OCI-LY7 (cell line): Measurements from ENCODE around the gene AADACL3. TPM values are rescaled to one million over a fixed set of nuclear protein-coding genes. Genes with fewer than 3 reads are reported as not detected.

ENCODE experiments used
- BruUV-seq: library from RNA; stranded (reverse); fragments of 400-500 nt; replicated peaks from 2 replicates; lab custom pipeline; 2021; lab: Mats Ljungman, UMichigan
- CTCF ChIA-PET: fragments of 300-600 bp; sonication (Branson Sonifier 250); formaldehyde crosslinking; loops from one replicate; lab custom pipeline; 2022; ENCODE audit warnings: antibody characterized with exemption; ENCODE audit not compliant: unreplicated experiment; lab: Charles Lee
- POLR2A ChIA-PET: fragments of 300-600 bp; sonication (Branson Sonifier 250); formaldehyde crosslinking; loops from one replicate; lab custom pipeline; 2022; ENCODE audit warnings: antibody characterized with exemption; lab: Charles Lee
- DNase-seq: peaks from one replicate; pipeline ENCODE4 v3.0.0-alpha.2; 2015; ENCODE audit warnings: low spot score
- H2AFZ ChIP-seq: fragments of 200-600 bp; sonication (generic), shearing (Covaris generic); 2 replicates; pipeline ENCODE4 v1.6.1; 2014; ENCODE audit warnings: mild to moderate bottlenecking, antibody characterized with exemption, low read length, moderate library complexity
- H3K27ac ChIP-seq: fragments of 200-600 bp; sonication (generic); 2 replicates; pipeline ENCODE4 v1.5.1; 2014; ENCODE audit warnings: mixed run types, low read depth, mild to moderate bottlenecking, moderate library complexity, low read length, inconsistent platforms; ENCODE audit not compliant: poor library complexity, severe bottlenecking
- H3K36me3 ChIP-seq: fragments of 200-600 bp; sonication (generic); 2 replicates; pipeline ENCODE4 v1.6.1; 2014; ENCODE audit warnings: mild to moderate bottlenecking, antibody characterized with exemption, low read length, moderate library complexity, mixed read lengths; ENCODE audit not compliant: insufficient read depth
- H3K4me1 ChIP-seq: fragments of 200-600 bp; sonication (generic); 2 replicates; pipeline ENCODE4 v1.5.1; 2014; ENCODE audit warnings: mild to moderate bottlenecking, low read length; ENCODE audit not compliant: insufficient read depth, poor library complexity, severe bottlenecking
- H3K4me2 ChIP-seq: fragments of 200-600 bp; sonication (generic); 2 replicates; pipeline ENCODE4 v1.6.1; 2014; ENCODE audit warnings: mild to moderate bottlenecking, low read length
- H3K4me3 ChIP-seq: fragments of 200-600 bp; sonication (generic); 2 replicates; pipeline ENCODE4 v1.5.1; 2014; ENCODE audit warnings: mild to moderate bottlenecking, low read depth, low read length; ENCODE audit not compliant: poor library complexity, severe bottlenecking
- H3K79me2 ChIP-seq: fragments of 200-600 bp; sonication (generic); 2 replicates; pipeline ENCODE4 v1.6.1; 2016; ENCODE audit warnings: low read depth, mild to moderate bottlenecking, low read length, moderate library complexity, mixed read lengths; ENCODE audit not compliant: insufficient read depth
- H3K9me2 ChIP-seq: fragments of 200-600 bp; sonication (generic); 2 replicates; pipeline ENCODE4 v1.6.1; 2016; ENCODE audit warnings: mild to moderate bottlenecking, low read length, mixed read lengths; ENCODE audit not compliant: insufficient read depth
- H3K9me3 ChIP-seq: fragments of 200-600 bp; sonication (generic); 2 replicates; pipeline ENCODE4 v1.6.1; 2014; ENCODE audit warnings: mild to moderate bottlenecking, mixed run types, low read length, mixed read lengths
- H4K20me1 ChIP-seq: fragments of 200-600 bp; sonication (generic); 2 replicates; pipeline ENCODE4 v1.6.1; 2014; ENCODE audit warnings: mild to moderate bottlenecking, antibody characterized with exemption, low read length, moderate library complexity, mixed read lengths; ENCODE audit not compliant: insufficient read depth
- EZH2phosphoT487 ChIP-seq: fragments of 200-600 bp; sonication (generic); IDR thresholded peaks from 2 replicates; pipeline ENCODE4 v1.6.1; 2018; ENCODE audit warnings: low read depth, borderline replicate concordance, mild to moderate bottlenecking, mixed run types, antibody characterized with exemption, low read length, moderate library complexity, mixed read lengths
- intact Hi-C: fragments of 100-400 bp; cut with micrococcal nuclease; formaldehyde crosslinking; loops from one replicate; pipeline ENCODE4 v1.10.0; 2022; ENCODE audit not compliant: unreplicated experiment
- total RNA-seq, 2 experiments: library from RNA; depleted of rRNA in 1 of 2; stranded (reverse); fragments of >200 nt in 1 of 2; shearing (Covaris generic) in 1 of 2; gene quantifications; 2 replicates each; pipeline ENCODE4 v1.2.3, GENCODE V29; 2014 to 2022
- TF ChIP-seq, protein P1 (sequence below): fragments of 200-600 bp; sonication (generic); conservative IDR thresholded peaks from 2 replicates; pipeline ENCODE4 v1.5.1; 2014; ENCODE audit warnings: mild to moderate bottlenecking, antibody characterized with exemption, low read length, moderate library complexity, mixed read lengths

The AADACL3 gene
- total RNA-seq, 2 experiments from 2014 or later = not detected

DNA sequence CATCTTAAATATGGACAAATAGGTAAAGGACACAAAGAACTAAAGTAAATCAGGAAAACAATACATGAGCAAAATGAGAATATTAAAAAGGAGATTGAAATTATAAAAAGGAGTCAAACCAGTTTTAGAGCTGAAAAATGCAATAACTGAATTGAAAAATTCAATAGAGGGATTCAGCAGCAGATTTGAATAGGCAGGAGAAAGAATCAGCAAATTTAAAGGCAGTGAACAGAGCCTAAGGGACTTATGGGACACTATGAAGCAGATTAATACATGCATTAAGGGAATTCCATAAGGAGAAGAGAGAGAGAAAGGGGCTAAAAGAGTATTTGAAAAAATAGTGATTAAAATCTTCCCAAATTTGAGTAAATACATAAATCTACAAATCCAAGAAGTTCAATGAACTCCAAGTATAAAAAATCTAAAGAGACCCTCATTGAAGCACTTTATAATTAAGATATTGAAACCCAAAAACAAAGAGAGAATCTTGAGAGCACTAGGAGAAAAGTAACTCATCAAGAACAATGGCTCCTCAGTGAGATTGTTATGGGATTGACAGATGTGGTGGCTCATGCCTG is 33.0 kb downstream of the AADACL3 start:
- no TSS peak for BruUV-seq

DNA sequence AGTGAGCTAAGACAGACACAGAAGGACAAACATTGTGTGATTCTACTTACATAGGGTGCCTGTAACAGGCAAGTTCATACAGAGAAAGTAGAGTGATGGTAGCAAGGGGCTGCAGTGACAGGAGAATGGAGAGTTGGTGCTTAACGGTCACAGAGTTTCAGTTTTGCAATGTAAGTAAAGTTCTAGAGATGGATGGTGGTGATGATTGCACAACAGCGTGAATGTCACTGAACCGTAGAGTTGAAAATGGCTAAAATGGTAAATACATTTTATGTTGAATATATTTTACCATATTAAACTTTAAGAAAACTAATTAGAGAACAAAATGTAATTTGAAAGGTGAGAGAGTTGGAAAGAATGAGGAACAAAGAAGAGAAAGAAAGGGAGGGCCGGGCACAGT is 38.8 kb downstream of the AADACL3 start:
- Histone ChIP-seq H3K4me1 (no peaks in the 10 kb centered on the region), H3K9me3 (no peaks in the 10 kb centered on the region), H3K36me3 (no peaks in the 10 kb centered on the region), H4K20me1 (no peaks in the 10 kb centered on the region), H2AFZ (no peak overlapping the region), H3K4me3 (no peak overlapping the region), H3K4me2 (no peak overlapping the region), H3K9me2 (no peaks in the 10 kb centered on the region), H3K27ac (no peak overlapping the region), H3K79me2 (no peaks in the 10 kb centered on the region)
- BruUV-seq = no TSS peak
- no peak for DNase-seq
- CTCF ChIA-PET = no interaction called here
- TF ChIP-seq EZH2phosphoT487 = no peak
- TF ChIP-seq, protein P1, sequence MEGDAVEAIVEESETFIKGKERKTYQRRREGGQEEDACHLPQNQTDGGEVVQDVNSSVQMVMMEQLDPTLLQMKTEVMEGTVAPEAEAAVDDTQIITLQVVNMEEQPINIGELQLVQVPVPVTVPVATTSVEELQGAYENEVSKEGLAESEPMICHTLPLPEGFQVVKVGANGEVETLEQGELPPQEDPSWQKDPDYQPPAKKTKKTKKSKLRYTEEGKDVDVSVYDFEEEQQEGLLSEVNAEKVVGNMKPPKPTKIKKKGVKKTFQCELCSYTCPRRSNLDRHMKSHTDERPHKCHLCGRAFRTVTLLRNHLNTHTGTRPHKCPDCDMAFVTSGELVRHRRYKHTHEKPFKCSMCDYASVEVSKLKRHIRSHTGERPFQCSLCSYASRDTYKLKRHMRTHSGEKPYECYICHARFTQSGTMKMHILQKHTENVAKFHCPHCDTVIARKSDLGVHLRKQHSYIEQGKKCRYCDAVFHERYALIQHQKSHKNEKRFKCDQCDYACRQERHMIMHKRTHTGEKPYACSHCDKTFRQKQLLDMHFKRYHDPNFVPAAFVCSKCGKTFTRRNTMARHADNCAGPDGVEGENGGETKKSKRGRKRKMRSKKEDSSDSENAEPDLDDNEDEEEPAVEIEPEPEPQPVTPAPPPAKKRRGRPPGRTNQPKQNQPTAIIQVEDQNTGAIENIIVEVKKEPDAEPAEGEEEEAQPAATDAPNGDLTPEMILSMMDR = no peak
- POLR2A ChIA-PET = no interaction called here
- intact Hi-C loops = no loop called here

More for the DNA sequence above, 33.0 kb downstream of the AADACL3 start:
- Histone ChIP-seq H3K4me3 (no peak overlapping the region), H3K9me2 (no peaks in the 10 kb centered on the region), H4K20me1 (no peaks in the 10 kb centered on the region), H3K9me3 (no peaks in the 10 kb centered on the region), H3K4me1 (no peaks in the 10 kb centered on the region), H2AFZ (no peak overlapping the region), H3K36me3 (no peaks in the 10 kb centered on the region), H3K27ac (no peak overlapping the region), H3K79me2 (no peaks in the 10 kb centered on the region), H3K4me2 (no peak overlapping the region)
- CTCF ChIA-PET = no interaction called here
- intact Hi-C loops = no loop called here
- POLR2A ChIA-PET = no interaction called here
- DNase-seq = no peak
- TF ChIP-seq, protein P1 = no peak
- TF ChIP-seq EZH2phosphoT487 = no peak

DNA sequence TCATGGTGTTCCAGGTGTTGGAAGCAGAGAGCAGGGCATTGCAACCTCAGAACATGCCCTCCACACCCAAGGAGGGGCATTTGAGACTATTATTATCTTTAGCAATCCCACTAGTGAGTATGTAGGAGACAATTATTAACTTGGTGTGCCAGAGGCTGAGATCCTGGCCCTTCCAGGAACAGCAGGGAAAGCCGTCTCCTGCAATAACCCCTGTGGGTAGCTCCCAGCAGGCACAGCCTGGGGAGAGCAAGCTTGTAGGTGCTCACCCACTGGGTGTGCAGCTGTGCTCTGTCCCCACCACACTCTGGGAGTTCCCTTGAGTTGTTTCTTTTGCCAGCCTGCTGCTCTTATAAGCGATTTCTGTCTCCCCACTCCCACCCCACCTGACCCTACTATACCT is 40.4 kb downstream of the AADACL3 start:
- Histone ChIP-seq H3K4me1 (no peaks in the 10 kb centered on the region), H3K36me3 (no peaks in the 10 kb centered on the region), H4K20me1 (no peaks in the 10 kb centered on the region), H3K79me2 (no peaks in the 10 kb centered on the region), H3K9me3 (no peaks in the 10 kb centered on the region), H3K9me2 (no peaks in the 10 kb centered on the region), H3K4me2 (no peak overlapping the region), H3K4me3 (no peak overlapping the region), H2AFZ (no peak overlapping the region), H3K27ac (no peak overlapping the region)
- no peak for TF ChIP-seq EZH2phosphoT487
- TF ChIP-seq, protein P1 = no peak
- no peak for DNase-seq
- BruUV-seq = no TSS peak
- intact Hi-C loops = no loop called here
- POLR2A ChIA-PET = no interaction called here
- CTCF ChIA-PET = no interaction called here
